DMS 273 (cell line): ENCODE measurements around the gene MGAT1.
"Not testable (repeated sequence)": the region's sequence is repeated elsewhere in the genome, so short reads cannot be mapped to it uniquely, and the experiment has no call there.

Experiments
- DNase-seq: peaks from one replicate; lab custom pipeline; 2025; ENCODE audit not compliant: unreplicated experiment; lab: John Stamatoyannopoulos, UW

Gene MGAT1

DNA sequence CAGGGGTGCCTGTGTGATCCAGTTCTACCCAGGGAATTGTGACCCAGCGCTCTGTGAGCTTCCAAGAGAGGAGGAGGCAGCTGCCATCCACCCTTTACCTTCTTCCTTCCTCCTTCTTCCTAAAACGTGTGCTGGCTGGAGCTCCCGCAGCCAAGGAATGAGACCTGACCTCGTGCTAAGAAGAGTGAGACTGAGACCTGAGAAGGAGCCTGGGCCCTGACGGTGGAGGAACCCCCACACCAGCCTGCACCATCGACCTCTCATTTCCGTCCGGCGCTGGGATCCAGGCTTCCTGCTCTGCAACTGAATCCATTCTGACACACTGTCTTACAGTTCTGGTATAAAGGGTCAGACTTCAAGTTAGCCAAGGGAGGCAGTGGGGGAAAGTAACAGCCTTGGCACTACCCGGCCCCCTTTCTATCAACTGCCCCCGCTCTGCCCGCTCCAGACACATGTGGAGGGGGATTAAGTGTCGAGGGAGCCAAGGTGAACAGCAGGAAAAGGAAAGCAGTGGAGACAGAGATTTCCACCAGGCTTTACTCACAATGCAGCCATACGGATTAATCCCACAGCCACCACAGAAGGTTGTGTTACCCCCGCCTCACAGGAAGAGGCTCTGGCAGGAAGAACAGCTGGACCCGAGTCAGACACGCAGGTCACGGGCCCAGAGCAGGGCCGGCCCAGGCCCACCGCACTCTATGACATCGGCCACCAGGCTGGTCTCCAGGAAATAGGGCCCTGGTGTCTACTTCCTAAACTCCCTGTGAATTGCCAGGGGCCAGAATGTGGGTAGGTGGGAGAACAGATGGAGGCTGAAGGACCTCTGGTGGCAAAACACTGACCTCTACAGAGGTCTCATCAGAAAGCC, 15.8 kb downstream of the MGAT1 start:
- no peak for DNase-seq

DNA sequence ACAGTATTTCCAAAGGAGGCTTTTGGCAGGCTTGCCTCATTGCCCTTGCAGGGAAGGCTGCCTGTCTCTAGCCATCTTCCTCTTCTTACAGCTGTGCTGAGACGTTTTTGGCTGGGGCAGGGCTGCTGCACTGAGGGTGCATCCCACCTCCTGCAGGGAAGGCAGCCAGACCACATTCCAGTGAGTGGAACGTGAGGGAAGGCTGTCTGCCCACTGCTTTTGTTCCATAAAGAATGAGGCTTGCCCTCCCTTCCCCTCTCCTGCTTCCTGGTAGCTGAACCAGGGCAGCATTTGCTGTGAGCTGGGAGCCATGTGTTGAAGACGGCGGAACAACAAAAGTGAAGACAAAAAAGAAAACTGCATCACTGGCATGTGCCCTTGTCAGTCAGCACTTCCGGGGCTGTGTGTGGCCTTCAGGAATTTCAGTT, 16.8 kb downstream of the MGAT1 start:
- no peak for DNase-seq

DNA sequence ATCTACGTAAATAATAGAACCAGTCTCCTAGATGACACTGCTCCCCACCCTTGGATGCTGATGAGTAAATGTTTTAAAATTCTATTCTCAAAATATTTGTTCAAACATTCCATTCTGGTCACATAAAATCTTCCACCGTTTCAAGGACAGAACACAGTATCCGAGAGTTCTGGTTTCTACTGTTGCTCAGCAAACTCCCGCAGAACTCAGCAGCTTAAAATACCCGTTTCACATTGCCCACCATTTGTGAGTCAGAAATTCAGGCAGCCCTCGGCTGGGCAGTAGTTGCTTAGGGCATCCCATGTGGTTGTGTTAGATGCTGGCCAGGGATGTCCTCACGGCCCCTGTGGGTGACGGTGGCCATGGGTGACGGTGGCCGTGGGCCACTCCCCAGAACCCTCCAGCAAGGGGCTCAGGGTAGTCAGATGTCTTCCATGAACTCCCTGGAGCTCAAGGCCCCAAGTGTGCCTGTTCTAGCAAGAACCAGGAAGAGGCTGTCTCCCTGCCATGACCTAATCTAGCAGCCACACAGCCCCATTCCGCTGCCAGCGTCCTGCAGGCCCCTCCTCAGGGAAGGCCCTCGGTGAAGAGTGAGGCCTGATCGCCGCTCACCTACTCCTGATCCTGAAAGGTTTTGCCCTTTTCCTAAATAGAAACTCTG, 17.4 kb downstream of the MGAT1 start:
- no peak for DNase-seq

DNA sequence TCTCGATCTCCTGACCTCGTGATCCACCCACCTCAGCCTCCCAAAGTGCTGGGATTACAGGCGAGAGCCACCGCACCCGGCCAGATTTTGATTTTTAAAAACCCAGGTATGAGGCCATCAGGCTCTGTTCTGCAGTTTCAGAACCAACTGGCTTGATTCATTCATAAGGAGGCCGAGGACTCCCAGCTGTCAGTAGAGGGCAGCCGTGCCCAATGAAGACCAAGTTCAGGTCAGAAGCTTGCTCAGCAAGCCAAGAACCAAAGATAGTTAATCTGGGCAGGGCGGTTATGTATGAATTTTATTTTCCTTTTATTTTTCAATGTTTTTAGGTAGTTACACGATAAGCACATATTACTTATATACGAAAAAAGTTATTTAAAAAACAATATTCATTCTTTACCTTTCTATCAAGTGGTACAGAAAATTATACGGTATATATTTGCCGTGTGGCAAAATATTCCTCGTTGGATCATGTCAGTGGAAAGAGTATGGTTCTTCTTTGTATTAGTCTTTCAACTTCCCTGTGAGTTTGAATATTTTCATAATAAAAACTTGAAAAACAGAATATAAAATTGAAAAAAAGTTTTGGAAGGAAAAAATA, 18.0 kb downstream of the MGAT1 start:
- peak; percentile 84 for DNase-seq

DNA sequence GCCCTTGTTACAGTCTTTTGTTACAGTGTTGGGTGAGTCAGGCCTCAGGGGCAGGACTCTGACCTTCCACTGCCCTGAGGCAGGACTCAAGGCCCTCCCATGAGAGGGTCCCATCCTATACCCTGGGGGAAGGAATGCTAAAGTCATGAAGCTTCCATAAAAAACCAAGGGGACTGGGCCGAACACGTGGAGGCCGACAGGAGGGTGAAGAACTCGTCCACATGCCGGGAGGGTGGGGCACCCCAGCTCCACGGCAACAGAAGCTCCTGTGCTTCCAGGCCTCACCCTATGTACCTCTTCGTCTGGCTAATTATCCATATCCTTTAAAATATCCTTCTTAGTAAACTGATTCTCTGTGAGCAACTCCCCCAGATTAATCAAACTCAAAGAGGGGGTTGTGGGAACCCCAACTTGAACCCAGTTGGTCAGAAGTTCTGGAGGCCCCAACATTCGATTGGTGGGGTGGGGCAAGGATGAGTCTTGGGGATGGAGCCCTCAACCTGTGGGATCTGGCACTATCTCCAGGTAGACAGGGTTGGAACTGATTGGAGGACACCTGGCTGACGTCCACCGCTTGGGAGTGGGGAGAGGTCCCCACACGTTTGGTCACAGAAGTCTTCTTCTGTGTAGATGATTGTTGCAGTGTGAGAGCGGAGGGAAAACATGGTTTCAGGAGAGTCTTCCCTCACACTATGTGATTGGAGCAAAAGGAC, 19.1 kb downstream of the MGAT1 start:
- no peak for DNase-seq

DNA sequence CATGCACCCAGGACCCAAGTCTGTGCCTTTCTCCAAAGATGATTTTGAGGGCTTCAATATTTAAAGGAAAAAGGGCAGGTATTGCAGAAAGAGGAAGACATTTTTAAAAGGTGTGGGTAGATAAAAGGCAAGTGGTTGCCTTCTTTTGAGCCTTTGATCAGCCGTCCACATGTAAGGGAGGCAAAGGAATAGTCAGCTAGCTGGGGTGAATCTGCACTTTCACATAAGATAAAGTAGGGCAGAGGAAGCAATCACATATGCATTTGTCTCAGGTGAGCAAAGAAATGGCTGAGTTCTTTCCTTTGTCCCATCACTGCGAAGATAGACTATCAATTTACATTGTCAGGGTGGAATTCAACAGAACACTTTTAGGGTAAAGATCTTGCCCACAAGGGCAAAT, 19.9 kb downstream of the MGAT1 start:
- no peak for DNase-seq

DNA sequence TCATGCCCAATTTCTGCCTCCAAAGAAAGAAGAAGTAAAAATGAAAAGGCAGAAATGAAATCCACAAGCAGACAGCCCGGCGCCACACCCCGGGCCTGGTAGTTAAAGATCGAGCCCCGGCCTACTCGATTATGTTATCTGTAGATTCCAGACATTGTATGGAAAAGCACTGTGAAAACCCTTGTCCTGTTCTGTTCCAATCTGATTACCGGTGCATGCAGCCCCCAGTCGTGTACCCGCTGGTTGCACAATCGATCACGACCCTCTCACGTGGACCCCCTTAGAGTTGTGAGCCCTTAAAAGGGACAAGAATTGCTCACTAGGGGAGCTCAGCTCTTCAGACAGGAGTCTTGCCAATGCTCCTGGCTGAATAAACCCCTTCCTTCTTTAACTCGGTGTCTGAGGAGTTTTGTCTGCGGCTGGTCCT, 20.7 kb downstream of the MGAT1 start:
- not testable (repeated sequence) for DNase-seq

DNA sequence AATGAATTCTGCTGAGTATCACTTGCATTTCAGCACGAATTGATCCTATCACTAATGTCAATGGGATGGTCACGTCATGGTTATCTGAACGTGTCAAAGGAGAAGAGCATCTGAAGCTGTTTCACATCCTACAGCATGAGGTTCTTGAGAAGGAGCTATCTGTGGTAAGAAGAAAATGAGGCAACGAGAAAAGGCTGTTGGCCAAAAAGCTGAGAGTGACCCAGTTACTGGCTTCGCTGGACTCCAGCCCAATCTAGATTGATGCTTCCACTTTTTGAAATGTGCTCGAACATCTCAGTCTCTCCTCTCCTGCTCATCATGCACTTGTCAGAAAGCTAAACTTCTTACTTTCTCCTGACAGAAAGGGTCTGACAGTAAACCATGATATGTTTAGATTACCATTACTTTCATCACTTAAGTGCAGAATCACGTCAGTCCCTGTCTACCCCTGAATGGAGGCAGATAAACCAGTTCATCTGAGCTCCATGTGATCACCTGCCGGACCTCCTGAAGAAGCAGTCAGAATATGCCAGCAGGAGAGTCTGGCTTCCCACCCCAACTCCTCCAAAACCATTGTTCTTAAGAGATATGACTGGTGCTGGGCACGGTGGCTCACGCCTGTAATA, 22.5 kb downstream of the MGAT1 start:
- no peak for DNase-seq

DNA sequence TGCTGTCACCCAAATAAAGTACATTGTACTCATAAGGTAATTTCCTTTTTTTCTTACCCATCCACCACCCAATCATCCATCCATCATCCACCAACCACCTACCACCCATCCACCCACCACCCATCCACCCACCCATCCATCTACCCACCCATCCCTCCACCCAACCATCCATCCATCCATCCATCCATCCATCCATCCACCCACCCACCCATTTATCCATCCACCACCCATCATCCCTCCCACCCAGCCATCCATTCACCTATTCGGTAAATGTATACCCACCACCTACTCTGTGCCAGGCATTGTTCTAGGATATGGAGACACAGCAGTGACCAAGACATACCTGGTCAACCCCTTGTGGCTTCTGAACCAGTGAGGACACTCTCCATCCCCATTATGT, 25.1 kb downstream of the MGAT1 start:
- DNase-seq: no peak

DNA sequence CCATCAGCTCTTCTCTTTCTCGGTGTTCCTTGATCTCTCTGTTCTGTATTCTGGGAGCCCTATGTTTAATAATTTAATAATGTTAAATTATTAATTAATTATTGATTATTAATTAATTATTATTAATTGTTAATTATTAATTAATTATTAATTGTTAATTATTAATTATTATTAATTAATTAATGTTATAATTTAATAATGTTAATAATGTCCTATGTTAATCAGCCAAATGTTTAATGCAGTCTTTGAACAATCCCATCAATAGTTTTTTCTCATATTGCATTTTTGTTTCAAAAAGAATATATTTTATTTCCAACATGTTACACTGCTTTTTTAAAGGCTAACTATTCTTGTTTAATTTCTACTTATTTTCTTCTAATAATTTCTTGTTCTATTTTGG, 26.2 kb downstream of the MGAT1 start:
- no peak for DNase-seq

DNA sequence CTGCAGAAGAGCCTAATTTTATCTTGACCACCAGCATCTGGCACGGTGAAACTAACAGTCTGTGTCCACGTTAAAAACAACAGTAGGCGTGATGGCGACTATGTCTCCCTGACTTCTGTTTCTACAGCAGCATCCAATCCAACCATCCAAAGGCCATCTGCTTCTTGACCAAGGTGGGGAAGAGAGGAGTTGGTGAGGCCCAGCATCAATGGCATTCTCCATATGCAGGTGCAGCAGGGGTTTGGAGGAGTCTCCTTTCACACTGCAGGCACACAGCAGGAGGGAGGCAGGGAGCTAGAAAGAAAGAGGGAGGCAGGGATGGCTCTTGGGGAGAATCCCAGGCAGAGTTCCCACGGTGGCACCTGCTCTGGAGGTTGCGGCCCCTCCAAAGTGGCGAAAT, 27.0 kb downstream of the MGAT1 start:
- no peak for DNase-seq

DNA sequence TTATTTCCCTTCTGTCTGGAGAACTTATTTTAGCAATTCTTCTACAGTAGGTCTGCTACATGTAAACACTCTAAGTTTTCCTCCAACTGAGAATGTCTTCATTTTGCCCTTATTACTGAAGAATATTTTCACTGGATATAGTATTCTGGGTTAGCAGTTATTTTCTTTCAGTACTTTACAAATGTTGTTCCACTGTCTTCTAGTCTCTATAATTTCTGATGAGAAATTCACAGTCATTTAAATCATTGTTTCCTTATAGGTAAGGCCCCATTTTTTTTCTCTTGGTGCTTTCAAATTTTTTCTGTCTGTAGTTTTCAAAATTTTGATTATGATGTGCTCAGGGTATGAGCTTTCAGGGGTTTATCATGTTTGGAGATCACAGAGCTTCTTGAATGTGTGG, 30.8 kb downstream of the MGAT1 start:
- no peak for DNase-seq

DNA sequence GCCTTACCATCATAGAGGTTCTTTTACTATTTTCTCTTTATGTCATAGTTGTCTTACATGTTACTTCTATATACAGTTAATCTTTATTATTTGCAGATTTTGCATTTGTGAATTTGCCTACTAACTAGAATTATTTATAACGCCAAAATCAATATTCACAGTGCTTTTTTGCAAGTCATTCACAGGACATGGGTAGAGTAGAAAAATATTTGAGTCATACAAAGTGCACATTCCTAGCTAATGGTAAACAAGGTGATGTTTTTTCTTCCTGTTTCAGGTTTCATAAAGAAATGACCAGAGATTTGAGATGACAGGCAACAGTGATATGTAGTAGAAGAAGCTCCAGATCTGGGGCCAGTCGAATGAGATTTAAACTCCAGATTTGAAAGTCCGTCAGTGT, 32.8 kb downstream of the MGAT1 start:
- no peak for DNase-seq

DNA sequence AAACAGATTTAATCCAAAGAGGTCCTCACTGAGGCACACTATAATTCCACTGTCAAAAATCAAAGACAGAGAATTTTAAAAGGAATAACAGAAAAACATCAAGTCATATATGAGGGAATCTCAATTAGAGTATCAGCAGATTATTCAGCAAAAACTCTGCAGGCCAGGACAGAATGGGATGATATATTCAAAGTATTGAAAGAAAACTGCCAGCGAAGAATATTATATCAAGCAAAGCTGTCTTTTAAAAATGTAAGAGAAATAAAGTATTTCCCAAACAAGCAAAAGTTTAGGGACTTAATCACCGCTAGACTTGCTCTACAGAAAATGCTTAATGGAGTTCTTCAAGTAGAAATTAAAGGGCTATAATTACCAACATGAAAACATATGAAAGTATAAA, 47.0 kb downstream of the MGAT1 start:
- DNase-seq: no peak

DNA sequence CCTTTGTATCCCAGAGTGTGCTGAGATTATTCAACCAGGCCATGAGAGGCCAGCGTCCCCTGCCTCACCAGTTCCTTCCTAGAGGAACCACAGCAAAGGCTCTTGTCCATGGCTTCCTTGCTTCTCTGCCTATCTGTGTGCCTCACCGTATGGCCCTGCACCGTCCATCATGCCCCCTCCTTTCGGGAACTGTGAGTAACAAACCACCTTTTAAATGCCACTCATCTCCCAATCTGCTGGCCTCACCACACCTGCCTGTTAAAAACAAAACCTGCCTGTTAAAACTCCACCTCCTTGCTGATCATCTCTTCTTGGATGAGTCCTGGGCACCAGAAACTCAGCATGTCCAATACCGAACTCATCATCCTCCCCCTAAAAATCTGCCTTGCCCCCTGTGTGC, 58.4 kb downstream of the MGAT1 start:
- no peak for DNase-seq

DNA sequence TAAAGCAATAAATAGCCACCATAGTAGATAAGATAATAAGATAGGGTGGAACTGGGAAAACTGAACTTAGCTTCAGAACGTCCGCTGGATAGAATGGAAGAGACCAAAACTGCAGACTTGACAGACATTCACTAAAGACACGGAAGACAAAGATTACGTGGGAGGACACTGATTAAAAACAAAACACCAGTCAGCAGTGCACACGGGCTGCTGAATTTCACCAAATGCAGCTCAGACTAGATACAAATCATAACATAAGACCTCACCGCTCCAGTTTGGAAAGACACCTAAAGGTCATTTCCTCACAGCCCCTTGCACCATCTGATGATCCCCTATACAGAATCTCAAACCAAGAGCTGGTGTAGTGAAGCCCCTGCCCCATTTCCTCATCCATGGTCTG, 59.9 kb downstream of the MGAT1 start:
- DNase-seq: no peak

DNA sequence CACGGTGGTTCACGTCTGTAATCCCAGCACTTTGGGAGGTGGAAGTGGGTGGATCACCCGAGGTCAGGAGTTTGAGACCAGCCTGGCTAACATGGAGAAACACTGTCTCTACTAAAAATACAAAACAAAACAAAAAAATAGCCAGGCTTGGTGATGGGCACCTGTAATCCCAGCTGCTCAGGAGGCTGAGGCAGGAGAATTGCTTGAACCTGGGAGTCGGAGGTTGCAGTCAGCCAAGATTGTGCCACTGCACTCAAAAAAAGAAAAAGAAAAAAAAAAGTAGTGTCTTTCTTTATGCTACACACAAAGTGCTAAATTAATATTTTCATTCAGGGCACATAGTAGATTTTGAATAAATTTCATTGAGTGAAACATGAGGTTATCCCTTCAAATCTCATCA, 61.7 kb downstream of the MGAT1 start:
- not testable (repeated sequence) for DNase-seq

DNA sequence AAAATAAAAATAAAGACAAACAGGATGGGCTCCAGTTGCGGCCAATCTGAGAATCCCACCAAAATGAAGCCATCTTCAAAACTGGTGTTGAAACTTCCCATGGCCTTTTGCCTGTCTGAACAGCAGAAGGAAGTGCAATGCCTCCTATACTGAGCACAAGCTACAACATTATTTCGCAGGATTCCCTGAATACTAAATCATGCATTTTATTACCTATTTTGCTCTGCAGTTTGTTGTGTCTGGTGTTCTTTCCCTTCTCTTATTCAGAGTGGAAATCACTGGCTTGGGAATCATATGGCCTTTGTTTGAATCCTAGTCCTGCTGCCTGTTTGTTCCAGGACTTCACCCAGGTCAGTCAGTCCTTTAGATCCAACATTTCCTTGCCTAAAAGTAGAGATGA, 62.6 kb downstream of the MGAT1 start, which contains the start of gene OR2Y1:
OR2Y1 (minus strand) TSS at position 101 of the 400 bp plus-strand sequence; CDS start at position 101, 0 bp downstream.
- no peak for DNase-seq

DNA sequence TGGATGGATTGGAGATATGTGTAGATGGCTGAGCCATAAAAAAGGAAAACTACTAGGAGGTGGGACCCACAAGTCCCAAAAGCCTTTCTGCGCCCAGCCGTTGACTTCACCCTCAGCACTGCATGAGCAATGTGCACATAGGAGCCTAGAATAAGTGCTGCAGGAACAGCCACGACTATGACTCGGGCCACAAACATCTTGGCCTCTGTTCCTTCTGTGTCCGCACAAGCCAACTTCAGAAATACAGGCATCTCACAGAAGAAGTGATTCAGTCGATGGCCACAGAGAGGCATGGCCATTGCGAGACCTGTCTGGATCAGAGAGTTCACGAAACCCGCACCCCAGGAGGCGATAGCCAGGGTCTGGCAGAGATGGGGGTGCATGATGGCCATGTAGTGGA, 63.3 kb downstream of the MGAT1 start:
- DNase-seq: no peak

DNA sequence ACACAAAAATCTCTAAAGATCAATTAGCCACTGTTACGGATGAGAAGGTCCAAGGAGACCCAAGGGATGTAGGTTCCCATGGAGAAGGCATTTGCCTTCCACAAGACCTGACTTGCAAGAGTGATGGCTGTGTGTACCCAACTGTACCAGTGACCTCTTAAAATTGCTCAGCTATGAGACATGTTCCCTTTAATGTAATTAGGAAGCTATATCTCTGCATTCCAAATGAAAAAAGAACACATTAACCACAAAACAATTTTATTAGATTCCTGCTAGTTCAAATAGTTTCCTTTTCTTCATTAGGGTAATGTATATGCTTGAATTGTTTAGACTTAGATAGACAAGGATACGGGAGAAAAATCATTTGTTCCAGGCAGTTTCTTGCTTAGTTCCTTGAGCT, 66.1 kb downstream of the MGAT1 start:
- DNase-seq: no peak
